Measurements from ENCODE around the gene FOXL2NB. TPM values are rescaled to one million over a fixed set of nuclear protein-coding genes. Genes with fewer than 3 reads are reported as not detected.

FOXL2NB gene
- total RNA-seq, 1 donor from 2014 or later, result not detected

GRCh38 chr3:138984816-138985215, 37.8 kb downstream of the FOXL2NB start:
- no peak for TF ChIP-seq CTCF (IDR thresholded peaks at IDR 0.05; ENCODE audit: unreplicated experiment)
- Mint-ChIP-seq H3K27ac (no peak overlapping the region), H3K9me3 (no peaks in the 10 kb centered on the region), H3K36me3 (no peaks in the 10 kb centered on the region), H3K27me3 (ENCODE audit: low read depth) (peaks cover 70% of the 10 kb centered on the region), H3K4me1 (peaks cover 2% of the 10 kb centered on the region), H3K4me3 (no peak overlapping the region)
- no peak for DNase-seq (ENCODE audit: low spot score in 2 of 2, unreplicated experiment in 2 of 2)

GRCh38 chr3:138985932-138986331, 38.9 kb downstream of the FOXL2NB start:
- Mint-ChIP-seq H3K4me3 (no peak overlapping the region), H3K9me3 (no peaks in the 10 kb centered on the region), H3K27me3 (ENCODE audit: low read depth) (peaks cover 58% of the 10 kb centered on the region), H3K27ac (no peak overlapping the region), H3K36me3 (no peaks in the 10 kb centered on the region), H3K4me1 (peaks cover 2% of the 10 kb centered on the region)
- no peak for DNase-seq (ENCODE audit: low spot score in 2 of 2, unreplicated experiment in 2 of 2)
- no peak for TF ChIP-seq CTCF (IDR thresholded peaks at IDR 0.05; ENCODE audit: unreplicated experiment)

GRCh38 chr3:138987181-138987580, 40.2 kb downstream of the FOXL2NB start:
- H3K9me3 Mint-ChIP-seq, result no peaks in the 10 kb centered on the region
- H3K27me3 Mint-ChIP-seq (ENCODE audit: low read depth), result peaks cover 58% of the 10 kb centered on the region
- no peak for TF ChIP-seq CTCF (IDR thresholded peaks at IDR 0.05; ENCODE audit: unreplicated experiment)
- no peak overlapping the region for H3K4me3 Mint-ChIP-seq
- no peaks in the 10 kb centered on the region for H3K36me3 Mint-ChIP-seq
- no peak overlapping the region for H3K27ac Mint-ChIP-seq
- peaks cover 2% of the 10 kb centered on the region for H3K4me1 Mint-ChIP-seq
- no peak for DNase-seq (ENCODE audit: low spot score in 2 of 2, unreplicated experiment in 2 of 2)

- Mint-ChIP-seq H3K4me1 (no peaks in the 10 kb centered on the region), H3K27me3 (ENCODE audit: low read depth) (peaks cover 65% of the 10 kb centered on the region), H3K9me3 (peaks cover 3% of the 10 kb centered on the region), H3K4me3 (no peak overlapping the region), H3K36me3 (no peaks in the 10 kb centered on the region), H3K27ac (no peak overlapping the region)
- TF ChIP-seq CTCF (IDR thresholded peaks at IDR 0.05; ENCODE audit: unreplicated experiment), result no peak
- no peak for DNase-seq (ENCODE audit: low spot score in 2 of 2, unreplicated experiment in 2 of 2)
These were observed 48.7 kb downstream of the FOXL2NB start for GRCh38 chr3:138995706-138996105.

Other genes starting within 250 kb of the FOXL2NB start
- gene PIK3CB, start 112.3 kb upstream of the FOXL2NB start, total RNA-seq, result 19.1 to 23.5 TPM (median 20.2 TPM) in 3 replicates
- not detected in 3 replicates for gene FOXL2, start 80 bp upstream of the FOXL2NB start, total RNA-seq
- gene PRR23A, start 59.1 kb downstream of the FOXL2NB start, total RNA-seq, result not detected in 3 replicates
- gene PRR23B, start 73.7 kb downstream of the FOXL2NB start, total RNA-seq, result not detected in 3 replicates
- gene PRR23C, start 97.7 kb downstream of the FOXL2NB start, total RNA-seq, result not detected in 3 replicates